Astrocyte (in vitro differentiated cells and primary cell): ENCODE results near the gene PARP2.

Source experiments
- CTCF ChIP-seq: IDR thresholded peaks from 2 replicates; pipeline ENCODE4 v1.5.1; 2011; ENCODE audit warnings: low read depth, mild to moderate bottlenecking, inconsistent platforms, low read length, moderate library complexity; ENCODE audit not compliant: insufficient read depth
- EZH2 ChIP-seq: IDR thresholded peaks from 2 replicates; pipeline ENCODE4 v1.6.1; 2012; ENCODE audit warnings: mild to moderate bottlenecking, low read length, inconsistent platforms; ENCODE audit not compliant: insufficient read depth

DNA sequence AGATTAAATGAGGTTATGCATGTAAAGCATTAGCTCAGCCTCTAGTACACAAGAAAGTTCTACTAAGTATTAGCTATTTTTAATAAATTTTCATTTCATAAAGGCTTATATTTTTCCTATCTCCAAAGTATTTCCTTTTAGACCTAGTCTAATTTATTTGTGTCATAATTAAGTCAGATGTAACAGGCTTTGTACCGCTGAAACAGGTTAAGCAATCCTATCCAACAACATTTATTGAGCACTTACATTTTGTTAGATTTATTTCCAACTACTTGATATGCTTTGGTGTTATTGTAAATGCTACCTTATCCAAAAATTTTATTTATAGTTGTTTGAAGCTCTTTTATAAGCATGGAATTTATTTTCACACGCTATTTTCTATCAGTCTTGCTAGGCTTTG lies 1.8 kb upstream of the PARP2 start:
- TF ChIP-seq CTCF: no peak
- no peak for TF ChIP-seq EZH2
